ENCODE measurements around the gene MYLK2.

Gene MYLK2

DNA sequence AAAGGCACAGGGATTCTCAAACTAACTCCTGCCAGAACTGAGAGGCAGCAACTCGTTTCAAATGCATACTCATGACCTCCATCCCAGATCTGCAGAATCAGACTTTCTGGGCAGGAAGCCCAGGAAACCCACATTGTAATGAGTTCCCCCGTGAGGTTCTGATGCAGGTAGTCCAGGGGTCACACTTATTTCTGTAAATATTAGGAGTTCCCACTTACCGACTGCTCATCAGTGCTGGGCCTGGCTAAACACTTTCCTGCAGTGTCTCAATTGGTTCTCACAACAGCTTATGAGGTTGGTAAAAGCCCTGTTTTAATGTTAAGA, 39.6 kb downstream of the MYLK2 start:
- DNase-seq: no peak

DNA sequence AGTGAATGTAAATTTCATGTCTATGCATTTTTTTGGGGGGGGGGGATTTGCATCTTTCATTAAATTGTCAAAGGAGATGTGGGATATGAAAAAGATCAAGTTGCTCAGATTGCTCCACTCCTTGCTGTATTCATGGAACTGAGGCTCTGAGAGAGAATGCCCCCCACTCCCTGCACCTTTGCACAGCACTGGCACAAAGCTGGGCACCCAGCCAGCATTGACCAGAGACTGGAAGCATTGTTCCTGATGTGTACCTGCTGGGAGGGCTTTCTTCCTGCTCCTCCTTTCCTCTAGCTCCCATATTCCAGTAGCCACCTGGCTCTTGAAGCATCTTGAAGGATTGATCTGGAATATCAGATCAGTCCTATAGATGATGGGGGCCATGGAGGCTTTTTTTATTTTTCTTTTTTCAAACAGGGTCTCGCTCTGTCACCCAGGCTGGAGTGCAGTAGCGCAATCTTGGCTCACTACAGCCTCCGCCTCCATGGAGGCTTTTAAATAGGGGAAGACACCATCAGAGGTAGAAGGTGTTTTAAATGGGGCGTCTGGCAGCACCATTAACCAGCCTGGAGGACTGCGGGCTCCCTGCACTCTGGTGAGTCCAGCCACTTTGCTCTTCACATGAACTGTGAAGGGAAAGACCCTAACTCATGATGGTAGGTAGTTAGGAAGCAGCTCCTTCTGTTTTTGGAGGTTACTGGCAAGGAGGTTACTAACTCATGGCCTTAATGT, 40.3 kb downstream of the MYLK2 start:
- DNase-seq: no peak

DNA sequence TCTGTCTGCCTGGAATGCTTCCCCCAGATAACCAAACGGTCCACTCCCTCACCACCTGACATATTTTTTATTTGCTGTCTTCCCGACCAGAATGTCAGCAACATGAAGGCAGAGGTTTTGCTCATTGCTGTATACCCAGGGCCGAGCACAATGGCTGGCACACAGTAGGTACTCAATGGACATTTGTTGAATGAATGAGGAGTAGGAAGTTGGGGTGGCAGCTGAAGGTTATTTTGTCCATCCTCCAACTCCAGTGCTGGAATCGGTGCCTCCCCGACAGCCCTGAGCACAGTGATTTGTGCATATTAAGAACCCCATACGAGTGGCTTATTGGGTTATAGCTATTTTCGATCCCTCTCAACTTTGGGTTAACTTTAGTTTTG, 40.8 kb downstream of the MYLK2 start:
- DNase-seq: no peak

DNA sequence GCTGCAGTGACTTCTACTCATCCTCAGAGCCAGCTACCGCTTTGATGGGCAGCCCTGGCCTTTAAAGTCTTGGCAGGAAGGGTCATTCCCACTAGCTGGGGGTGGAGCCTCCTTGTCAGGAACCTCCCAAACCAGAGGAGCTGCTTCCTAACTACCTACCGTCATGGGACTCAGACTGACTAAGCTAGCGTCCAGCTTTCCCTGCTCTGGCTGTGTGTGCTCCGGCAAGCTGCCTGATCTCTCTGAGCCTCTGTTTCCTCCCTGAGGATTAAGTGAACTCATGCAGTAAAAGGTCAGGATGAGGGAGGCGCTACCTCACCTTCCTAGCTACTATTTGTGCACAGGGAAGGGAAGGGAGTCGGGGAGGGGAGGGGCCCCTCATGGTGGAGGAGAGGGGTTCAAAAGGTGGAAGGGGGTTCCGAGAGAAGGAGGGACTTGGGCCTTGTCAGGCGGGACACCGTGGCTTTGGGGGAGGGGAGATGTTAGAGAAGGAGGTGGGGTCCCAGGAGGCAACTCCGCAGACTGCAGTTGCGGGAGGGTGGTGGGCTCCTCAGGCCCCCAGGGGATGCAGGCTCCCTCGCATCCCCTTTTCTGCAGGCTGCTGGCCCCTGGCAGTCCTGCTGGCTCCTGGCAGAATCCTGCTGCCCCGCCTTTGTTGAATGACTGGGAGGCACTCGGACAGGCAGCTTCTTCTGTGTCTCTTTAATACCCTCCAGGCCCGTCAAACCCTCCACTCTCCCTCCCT, 41.4 kb downstream of the MYLK2 start:
- no peak for DNase-seq

DNA sequence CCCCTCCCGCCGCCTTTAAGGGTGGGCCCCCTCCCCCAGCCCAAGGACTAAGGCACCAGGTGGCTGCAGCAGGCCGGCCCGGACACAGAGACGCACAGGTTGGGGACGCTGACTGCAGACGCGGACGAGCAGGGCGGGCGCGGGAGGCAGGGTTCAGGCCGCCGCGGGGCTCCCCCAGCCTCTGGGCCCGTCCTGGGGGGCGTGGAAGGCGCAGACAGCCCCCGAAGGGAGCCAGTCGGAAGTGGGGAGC, 41.9 kb downstream of the MYLK2 start:
- no peak for DNase-seq

DNA sequence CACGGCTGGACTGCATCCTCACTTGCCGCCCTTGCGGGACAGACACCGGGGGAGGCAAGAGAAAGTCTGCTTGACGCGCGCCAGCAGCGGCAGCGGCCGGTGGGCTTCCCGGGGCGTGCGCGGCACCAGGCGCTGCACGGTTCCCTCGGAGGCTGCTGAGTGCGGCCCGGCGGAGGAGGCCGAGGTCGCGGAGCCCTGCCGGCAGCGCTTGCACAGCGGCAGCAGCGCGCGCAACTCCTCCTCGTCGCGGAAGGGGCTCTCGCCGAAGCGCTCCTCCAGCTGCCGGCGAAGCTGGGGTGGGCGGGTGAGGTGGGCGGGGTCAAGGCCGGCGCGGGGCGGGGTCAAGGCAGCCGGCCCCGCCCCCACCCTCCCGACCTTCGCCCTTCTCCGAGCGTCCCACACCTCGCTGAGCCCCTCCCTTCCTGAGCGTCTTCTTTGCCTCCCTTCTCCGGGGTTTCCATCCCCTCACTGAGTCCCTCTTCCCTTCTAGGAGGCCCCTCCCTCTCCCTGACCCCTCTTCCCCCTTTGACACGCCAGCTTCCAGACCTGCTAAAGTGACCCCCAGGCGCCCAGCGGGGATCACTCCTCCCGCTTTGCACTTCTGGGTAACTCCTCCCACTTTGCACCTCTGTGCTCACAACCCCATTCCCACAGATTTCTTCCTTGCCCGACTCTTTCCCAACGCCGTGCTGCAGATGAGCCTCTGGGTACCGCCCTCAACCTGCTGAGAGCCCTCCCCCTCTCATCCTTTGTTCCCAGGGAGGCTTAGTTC, 42.4 kb downstream of the MYLK2 start:
- DNase-seq: peak in 1 of 2 experiments; percentile 72

DNA sequence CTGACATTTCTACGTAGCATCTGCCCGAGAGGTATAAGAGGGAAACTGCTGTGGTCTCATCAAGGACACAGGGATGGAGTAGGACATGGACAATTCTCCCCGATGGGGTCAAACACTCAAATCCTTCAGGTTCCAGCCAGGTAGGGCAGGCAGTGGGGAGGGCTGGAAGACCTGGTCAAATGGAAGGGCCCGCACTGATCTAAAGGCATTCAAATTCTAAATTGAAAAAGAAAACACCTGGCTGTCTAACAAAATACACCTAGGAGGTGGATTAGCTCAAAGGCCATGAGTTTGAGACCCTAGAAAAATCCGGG, 43.0 kb downstream of the MYLK2 start:
- no peak for DNase-seq

DNA sequence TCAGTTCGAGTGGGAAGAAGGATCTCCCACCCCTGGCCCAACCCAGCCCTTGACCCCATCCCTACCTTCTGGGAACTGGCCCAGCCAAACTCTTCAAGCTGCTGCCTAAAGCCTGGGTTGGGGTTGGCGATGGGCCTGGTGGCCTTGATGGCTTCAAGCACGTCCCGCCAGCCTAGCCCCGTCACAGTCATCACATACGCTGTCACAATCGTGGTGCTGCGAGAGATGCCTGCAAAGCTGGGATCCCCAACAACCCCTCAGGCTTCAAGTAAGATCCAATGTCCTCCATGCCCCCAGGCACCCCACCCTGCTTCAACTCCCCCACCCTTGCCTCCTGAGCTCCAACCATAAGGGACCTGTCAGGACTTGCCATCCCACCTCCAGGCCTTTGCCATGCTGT, 43.4 kb downstream of the MYLK2 start:
- no peak for DNase-seq

DNA sequence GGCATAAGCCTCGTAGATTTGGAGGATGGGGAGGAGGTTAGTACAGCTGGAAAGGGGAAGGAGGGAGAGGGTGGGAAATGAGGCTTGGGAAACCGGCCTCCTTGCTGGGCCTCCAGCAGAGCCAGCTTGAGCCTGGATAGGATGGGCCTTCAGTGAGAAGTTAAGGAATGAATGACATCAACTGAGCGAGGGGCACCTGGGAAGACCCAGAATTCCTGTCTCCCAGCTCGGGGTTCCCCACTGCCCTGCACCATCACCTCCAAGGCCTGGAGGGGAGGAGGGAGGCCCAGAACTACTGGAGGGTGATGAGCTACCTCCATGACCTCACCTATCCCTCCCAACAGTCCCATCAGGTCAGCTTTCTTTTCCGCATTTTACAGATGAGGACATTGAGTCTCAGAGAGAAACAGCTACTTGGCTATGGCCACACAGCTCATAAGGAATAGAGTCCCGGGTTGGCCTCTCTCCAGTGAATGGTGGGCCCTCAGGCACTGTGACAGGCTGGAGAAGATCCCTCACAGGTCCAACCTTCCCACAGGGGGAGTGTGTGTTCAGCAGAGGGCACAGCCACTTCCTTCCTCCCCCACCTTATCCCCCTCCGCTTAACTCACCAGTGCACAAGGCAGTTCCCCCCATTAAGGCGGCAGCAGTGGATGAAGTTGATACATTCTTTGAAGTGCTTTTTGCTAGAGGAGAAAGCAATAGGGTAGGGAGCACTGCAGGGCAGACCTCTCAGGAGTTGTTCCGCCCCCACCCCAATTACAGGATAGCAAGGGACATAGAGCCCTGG, 44.3 kb downstream of the MYLK2 start:
- DNase-seq: no peak

DNA sequence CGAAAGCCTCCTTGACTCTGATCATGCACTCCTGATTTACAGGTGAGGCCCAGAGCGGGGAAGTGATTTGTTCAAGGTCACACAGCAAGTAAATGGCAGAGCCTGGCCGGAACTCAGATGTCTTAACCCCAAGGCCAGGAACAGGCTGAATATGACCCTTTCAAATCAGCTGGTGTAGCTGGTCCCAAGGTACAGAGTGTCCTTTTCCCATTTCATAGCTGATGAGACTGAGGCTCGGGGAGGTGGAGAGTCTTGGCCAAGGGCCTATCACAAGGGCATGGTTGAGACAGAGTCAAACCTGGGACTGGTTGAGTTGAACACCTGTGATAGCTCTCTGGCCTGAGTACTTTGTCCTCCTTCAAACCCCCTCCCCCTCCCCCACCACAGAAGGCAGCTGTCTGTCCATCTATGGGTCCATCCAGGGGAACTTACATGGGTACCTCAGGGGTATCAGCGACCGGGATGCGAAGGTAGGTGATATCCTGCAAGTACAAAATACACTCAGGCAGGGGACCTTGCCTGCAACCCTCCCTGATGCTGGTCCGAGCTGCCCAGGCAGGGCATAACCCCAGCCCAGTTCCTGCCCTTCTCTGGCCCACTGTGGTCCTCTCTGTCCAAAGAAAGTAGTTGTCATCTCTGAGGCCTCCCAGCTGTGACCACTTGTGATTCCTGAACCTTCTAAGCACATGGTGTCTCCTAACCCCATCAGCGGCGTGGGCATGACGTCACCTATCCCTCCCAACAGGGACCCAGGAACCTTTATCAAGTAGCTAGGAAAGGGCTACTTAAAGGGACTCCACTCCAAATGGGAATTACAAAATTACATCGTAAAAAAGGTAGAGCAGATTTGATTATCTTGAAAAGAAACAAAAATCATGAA, 45.6 kb downstream of the MYLK2 start:
- DNase-seq: no peak

DNA sequence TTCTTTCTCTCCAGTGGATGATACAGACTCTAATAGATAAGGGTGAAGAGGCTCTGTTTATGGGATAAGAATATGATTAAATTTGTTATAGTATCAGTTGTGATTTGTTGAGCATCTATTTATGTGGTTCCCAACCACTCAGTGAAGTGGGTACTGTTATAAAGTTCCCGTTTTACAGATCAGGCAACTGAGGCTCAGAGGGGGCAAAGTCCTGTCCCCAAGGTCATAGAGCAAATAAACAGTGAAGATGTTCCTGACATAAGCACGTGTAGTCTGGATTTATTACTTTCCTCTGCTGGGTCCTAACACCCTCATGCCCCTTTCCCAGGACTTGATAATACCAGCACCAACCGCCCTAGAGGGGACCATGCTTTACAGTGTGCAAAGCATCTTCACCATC, 47.1 kb downstream of the MYLK2 start:
- DNase-seq: no peak

DNA sequence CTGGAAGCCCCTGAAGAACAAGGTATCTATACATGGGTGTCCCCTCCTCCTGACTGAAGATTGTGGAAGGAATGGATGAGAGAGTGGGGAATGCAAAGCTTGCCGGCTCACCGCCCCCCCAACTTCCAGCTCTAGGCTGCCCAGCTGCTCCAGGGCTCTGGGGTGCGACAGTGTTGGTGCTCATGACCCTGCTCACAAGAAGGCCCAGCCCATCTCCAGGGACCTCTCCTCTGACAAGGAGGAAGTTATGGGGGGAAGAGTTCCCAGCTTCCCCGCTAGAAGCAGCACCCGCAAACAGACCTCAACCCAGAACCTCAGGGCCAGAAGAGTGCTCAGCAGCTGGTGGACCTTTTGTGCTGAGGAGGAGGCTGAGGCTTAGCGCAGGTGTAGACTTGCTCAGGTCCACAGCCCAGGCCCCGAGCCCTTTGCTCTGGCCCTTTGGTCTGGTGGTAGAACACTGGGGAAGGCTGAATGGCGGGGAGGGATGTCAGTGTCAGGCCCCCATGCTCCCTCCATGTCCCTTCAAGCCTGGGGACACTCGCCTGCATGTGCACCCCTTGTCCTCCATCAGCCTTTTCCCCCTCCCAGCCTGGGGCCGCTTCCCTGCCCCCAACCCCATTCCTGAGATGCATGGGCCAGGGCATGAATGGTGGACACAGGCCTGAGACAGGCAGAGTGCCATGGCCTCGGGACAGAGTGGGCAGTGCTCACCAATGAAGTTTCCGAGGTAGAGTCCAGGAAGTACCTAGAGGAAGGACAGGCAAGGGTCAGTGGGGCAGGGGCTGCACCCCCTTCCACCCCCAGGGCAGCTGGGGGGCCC, 49.9 kb downstream of the MYLK2 start:
- DNase-seq: no peak

DNA sequence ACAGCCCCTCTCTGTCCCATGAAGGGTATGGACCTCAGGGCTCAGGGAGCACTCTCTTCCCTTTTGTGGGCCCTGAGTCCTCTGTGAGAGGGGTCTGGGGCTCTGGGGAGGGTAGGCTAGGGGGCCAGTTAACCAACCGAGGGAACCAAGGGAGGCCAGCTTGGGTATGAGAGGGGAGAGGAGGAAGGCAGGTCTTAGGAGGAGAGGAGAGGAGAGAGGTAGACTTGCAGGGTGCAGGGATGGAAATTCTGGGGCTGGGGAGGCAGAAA, 50.5 kb downstream of the MYLK2 start:
- DNase-seq: no peak

DNA sequence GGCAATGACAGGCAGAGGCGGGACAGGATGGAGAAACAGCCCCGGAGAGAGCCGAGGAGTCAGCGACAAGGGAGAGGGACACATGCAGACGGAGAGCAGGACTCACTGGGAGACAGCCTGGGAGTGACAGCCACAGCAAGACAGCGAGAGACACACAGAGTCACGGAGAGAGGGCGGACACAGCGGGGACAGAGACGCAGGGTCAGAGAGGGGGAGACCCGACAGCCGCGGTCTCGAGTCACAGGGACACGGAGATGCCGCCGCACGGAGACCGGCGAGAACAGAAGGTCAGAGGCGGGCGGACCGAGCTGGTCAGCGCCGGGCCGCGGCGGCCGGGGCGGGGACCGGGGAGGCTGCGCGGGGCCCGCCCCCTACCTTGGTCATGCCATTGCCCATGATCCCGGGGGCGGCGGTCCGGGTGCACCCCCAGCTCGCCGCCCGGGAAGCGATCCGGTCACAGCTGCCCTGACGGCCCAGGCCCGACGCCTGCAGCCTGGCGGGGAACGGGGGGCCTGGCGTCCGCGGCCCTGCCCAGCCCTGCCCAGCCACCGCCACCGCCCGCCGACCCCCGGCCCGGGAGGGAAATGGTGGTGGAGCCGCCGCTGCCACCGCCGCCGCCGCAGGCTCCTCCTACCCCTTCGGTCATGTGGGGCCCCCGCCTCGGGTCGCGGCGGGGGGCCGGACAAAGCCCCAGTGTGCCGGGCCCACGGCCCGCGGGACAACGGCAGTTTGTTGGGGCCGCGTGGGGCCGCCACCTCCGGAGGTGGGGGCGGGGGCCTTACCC, 51.0 kb downstream of the MYLK2 start, which contains the start of the genes DUSP15 and TTLL9:
Gene DUSP15 (minus strand): TSS at position 586 of the 784 bp plus-strand sequence. CDS start 190 bp downstream, at position 396.
Gene TTLL9 (plus strand): TSS at position 693 of the 784 bp plus-strand sequence. CDS start 493 bp downstream, outside the sequence.
- DNase-seq: no peak

DNA sequence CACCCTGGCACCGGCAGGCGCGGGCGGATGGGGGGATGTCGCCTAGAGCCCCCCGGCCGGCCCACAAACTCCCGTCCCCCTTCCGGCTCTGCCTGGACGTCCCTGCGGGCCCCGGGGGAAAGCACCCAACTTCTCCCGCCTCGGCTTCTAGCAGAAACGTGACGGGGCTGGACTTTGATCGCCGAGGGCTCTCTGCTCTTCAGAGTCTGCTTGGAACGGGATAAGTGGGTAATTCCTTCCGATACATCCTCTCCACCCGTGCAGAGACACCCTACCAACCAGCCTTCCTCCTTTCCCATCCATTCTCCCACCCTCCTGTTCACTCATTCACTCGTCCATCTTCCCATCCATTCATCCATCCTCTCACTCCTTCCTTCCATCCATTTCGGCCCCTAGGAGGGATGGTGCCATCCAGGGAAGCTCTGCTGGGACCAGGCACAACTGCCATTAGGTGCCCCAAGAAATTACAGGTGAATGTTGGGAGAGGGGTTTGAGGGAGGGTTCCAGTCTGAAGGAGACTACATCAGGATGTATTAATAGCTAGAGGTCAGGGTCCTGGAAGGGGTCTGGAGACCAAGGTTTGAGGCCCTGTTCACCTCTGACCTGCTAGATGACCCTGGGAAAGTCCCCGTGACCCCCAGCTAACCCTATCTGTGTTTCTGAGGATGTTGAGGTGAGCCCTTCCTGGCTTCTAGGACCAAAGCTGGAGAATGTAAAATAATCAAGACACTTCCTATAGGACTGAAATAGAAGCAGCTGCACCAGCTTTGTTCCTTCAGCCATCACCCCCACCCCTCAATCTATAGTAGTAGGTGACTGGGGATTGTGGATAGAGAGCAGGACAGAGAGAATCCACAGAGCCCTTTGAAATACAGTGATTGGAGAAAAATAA, 51.8 kb downstream of the MYLK2 start:
- DNase-seq: no peak

DNA sequence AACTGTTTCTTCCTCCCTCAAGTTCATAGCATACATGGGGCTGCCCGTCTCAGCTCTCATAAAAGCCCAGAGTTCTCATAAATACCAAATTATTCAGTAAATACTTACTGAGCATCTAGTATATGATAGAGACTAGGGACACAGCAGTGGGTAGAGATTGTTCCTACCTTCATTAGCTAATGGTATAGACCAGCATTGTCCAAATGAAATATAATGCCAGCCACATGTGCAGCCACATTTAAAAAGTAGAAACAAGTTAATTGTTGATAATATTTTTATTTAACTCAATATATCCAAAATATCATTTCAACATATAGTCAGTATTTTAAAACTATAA, 52.4 kb downstream of the MYLK2 start:
- DNase-seq: no peak

DNA sequence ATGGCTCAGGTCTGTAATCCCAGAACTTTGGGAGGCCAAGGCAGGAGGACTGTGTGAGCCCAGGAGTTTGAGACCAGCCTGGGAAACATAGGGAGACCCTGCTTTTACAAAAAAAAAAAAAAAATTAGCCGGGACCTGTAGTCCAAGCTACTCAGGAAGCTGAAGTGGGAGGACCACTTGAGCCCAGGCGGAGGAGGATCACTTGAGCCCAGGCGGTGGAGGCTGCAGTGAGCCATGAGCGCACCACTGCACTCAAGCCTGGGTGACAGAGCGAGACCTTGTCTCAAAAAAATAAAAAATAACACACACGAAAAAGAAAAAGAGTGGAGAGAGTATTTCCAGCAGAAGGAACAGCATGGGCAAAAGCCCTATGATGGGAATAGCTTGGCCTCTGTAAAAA, 53.2 kb downstream of the MYLK2 start:
- DNase-seq: no peak

DNA sequence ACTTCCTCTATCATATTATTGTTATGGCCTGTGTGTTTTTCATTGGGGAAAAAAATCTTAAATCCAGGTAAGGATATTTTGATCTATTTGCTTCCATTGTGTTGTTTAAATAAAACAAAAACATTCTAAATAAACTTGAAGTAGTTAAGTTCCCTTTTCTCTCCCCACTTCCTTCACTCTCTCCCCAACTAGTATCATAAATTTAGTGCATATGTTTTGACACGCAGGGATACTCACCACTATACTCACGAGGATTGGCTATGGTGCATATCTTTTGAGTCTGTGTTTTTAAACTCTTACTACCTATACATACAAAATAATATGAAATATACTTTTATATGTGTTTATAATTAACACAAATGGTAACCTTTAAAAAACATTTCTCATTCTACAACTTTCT, 56.5 kb downstream of the MYLK2 start:
- no peak for DNase-seq

DNA sequence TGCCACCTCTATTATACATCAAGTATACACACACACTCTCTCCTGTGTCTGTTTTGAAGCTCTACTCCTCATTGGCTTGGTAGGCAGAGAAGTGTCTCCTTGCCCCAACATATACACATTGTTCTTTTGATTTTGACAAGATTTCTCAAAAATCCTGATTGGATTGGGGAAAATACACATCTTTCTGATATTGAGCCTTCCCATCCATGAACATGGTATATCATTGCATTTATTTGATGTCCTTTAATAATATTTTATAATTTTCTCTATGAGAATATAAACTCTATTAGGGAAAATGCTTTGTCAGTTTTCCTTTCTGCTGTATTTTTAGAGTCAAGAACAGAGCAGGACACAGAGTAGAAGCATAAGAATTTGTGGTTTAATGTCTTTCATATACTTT, 58.5 kb downstream of the MYLK2 start:
- DNase-seq: no peak
